H1 (cell line): ENCODE data around the gene MMP17. TPM values are rescaled to one million over a fixed set of nuclear protein-coding genes. Genes with fewer than 3 reads are reported as not detected.

Source experiments
- CTCF ChIA-PET: fragments of 300-600 bp; sonication (Branson Sonifier 250); formaldehyde crosslinking; loops from one replicate; lab custom pipeline; 2021; ENCODE audit not compliant: partially characterized antibody; lab: Charles Lee
- POLR2A ChIA-PET: fragments of 300-600 bp; sonication (Branson Sonifier 250); formaldehyde crosslinking; loops from one replicate; lab custom pipeline; 2021; ENCODE audit warnings: inconsistent platforms; ENCODE audit not compliant: partially characterized antibody; lab: Charles Lee
- DNase-seq, 2 experiments: peaks; one replicate each; pipeline versions ENCODE4 v3.0.0 to v3.0.0-alpha.2; 2010 to 2022; ENCODE audit warnings: low spot score in 2 of 2, low read depth in 1 of 2, mixed read lengths in 1 of 2
- FAIRE-seq: peaks from 2 replicates; lab custom pipeline; 2011; peaks lifted over from hg19 to GRCh38; lab: Jason Lieb, UNC
- H2AFZ ChIP-seq: 2 replicates; pipeline ENCODE4 v1.8.1; 2012; ENCODE audit warnings: low read length, inconsistent platforms
- H2AK5ac ChIP-seq: 2 replicates; pipeline ENCODE4 v1.6.1; 2013; ENCODE audit warnings: low read depth, low read length
- H2BK120ac ChIP-seq: replicated peaks from 2 replicates; pipeline ENCODE3; 2013; ENCODE audit warnings: low read depth, low read length, inconsistent platforms
- H2BK12ac ChIP-seq: 2 replicates; pipeline ENCODE4 v1.6.1; 2013; ENCODE audit warnings: low read depth, low read length
- H2BK15ac ChIP-seq: 2 replicates; pipeline ENCODE4 v1.6.1; 2013; ENCODE audit warnings: low read length
- H2BK20ac ChIP-seq: 2 replicates; pipeline ENCODE4 v1.6.1; 2013; ENCODE audit warnings: low read length
- H2BK5ac ChIP-seq: 2 replicates; pipeline ENCODE4 v1.6.1; 2013; ENCODE audit warnings: low read depth, low read length
- H3K14ac ChIP-seq: 2 replicates; pipeline ENCODE4 v1.6.1; 2013; ENCODE audit warnings: inconsistent platforms; ENCODE audit not compliant: insufficient read length
- H3K18ac ChIP-seq: 2 replicates; pipeline ENCODE4 v1.6.1; 2013; ENCODE audit warnings: low read length; ENCODE audit errors: extremely low read depth
- H3K23ac ChIP-seq: 2 replicates; pipeline ENCODE4 v1.6.1; 2013; ENCODE audit warnings: inconsistent platforms; ENCODE audit not compliant: insufficient read length
- H3K23me2 ChIP-seq: 2 replicates; pipeline ENCODE4 v1.6.1; 2013; ENCODE audit warnings: low read depth, low read length
- H3K27ac ChIP-seq: 2 replicates; pipeline ENCODE4 v1.6.1; 2011; ENCODE audit warnings: low read depth, low read length, inconsistent platforms
- H3K27me3 ChIP-seq, 4 experiments: replicated peaks in 1 of 4; 1 replicate in 1 of 4; 2 replicates in 3 of 4; pipeline versions ENCODE4 v1.6.1 to v1.8.1; 2011 to 2013; ENCODE audit warnings: low read length in 3 of 4, mild to moderate bottlenecking in 3 of 4, inconsistent platforms in 2 of 4, mixed read lengths in 2 of 4, moderate library complexity in 1 of 4; ENCODE audit not compliant: control insufficient read depth in 3 of 4, insufficient read depth in 3 of 4; ENCODE audit errors: extremely low read depth in 1 of 4
- H3K36me3 ChIP-seq, 4 experiments: 2 replicates each; pipeline versions ENCODE4 v1.6.1 to v1.8.1; 2011 to 2013; ENCODE audit warnings: mild to moderate bottlenecking in 4 of 4, low read length in 3 of 4, moderate library complexity in 2 of 4, control low read depth in 1 of 4, inconsistent platforms in 1 of 4; ENCODE audit not compliant: insufficient read depth in 4 of 4, control insufficient read depth in 2 of 4
- H3K4ac ChIP-seq: replicated peaks from 2 replicates; pipeline ENCODE3; 2013; ENCODE audit warnings: low read length, low read depth, mixed read lengths, inconsistent platforms; ENCODE audit not compliant: insufficient read length
- H3K4me1 ChIP-seq, 4 experiments: replicated peaks in 1 of 4; 1 replicate in 1 of 4; 2 replicates in 3 of 4; pipeline versions ENCODE4 v1.6.1 to v1.8.1; 2011 to 2013; ENCODE audit warnings: low read length in 3 of 4, inconsistent platforms in 2 of 4, mixed read lengths in 1 of 4; ENCODE audit not compliant: insufficient read depth in 4 of 4, control insufficient read depth in 3 of 4
- H3K4me2 ChIP-seq, 2 experiments: 2 replicates each; pipeline versions ENCODE4 v1.6.1 to v1.8.1; 2011 to 2013; ENCODE audit warnings: low read depth in 2 of 2, low read length in 2 of 2, control low read depth in 1 of 2, inconsistent platforms in 1 of 2, mild to moderate bottlenecking in 1 of 2; ENCODE audit not compliant: insufficient read depth in 1 of 2
- H3K4me3 ChIP-seq, 4 experiments: fragments of 200-600, 300-600 bp in 1 of 4; sonication (generic), shearing (Covaris generic), sonication (Bioruptor Twin) in 1 of 4; 2 replicates each; pipeline versions ENCODE4 v1.5.1 to v1.8.1; 2011 to 2016; ENCODE audit warnings: low read length in 4 of 4, low read depth in 3 of 4, control low read depth in 2 of 4, inconsistent platforms in 2 of 4, mild to moderate bottlenecking in 2 of 4, mixed read lengths in 1 of 4, moderate library complexity in 1 of 4; ENCODE audit not compliant: insufficient read depth in 2 of 4; ENCODE audit errors: extremely low read depth in 1 of 4
- H3K56ac ChIP-seq: replicated peaks from 2 replicates; pipeline ENCODE3; 2013; ENCODE audit warnings: low read depth, mild to moderate bottlenecking, mixed read lengths, low read length, inconsistent platforms; ENCODE audit not compliant: insufficient read length
- H3K79me1 ChIP-seq: 2 replicates; pipeline ENCODE4 v1.6.1; 2013; ENCODE audit warnings: low read depth, low read length, control low read depth
- H3K79me2 ChIP-seq, 2 experiments: 2 replicates each; pipeline versions ENCODE4 v1.6.1 to v1.8.1; 2012 to 2013; ENCODE audit warnings: low read length in 2 of 2, mild to moderate bottlenecking in 2 of 2, inconsistent platforms in 1 of 2; ENCODE audit not compliant: insufficient read depth in 2 of 2, control insufficient read depth in 1 of 2
- H3K9ac ChIP-seq, 4 experiments: replicated peaks in 1 of 4; 1 replicate in 1 of 4; 2 replicates in 3 of 4; pipeline versions ENCODE4 v1.6.1 to v1.8.1; 2011 to 2013; ENCODE audit warnings: low read depth in 3 of 4, low read length in 3 of 4, control low read depth in 2 of 4, mild to moderate bottlenecking in 2 of 4, moderate library complexity in 2 of 4, inconsistent platforms in 1 of 4; ENCODE audit errors: extremely low read depth in 1 of 4
- H3K9me3 ChIP-seq, 2 experiments: 2 replicates each; pipeline versions ENCODE4 v1.6.1 to v1.8.1; 2012 to 2013; ENCODE audit warnings: mild to moderate bottlenecking in 2 of 2, moderate library complexity in 2 of 2, control low read depth in 1 of 2, inconsistent platforms in 1 of 2, low read depth in 1 of 2, low read length in 1 of 2, mixed read lengths in 1 of 2; ENCODE audit not compliant: insufficient read depth in 2 of 2
- H4K20me1 ChIP-seq, 2 experiments: replicated peaks in 1 of 2; 2 replicates each; pipeline versions ENCODE3 to v1.8.1; 2011 to 2013; ENCODE audit warnings: inconsistent platforms in 2 of 2, low read length in 2 of 2, mild to moderate bottlenecking in 1 of 2; ENCODE audit not compliant: insufficient read depth in 2 of 2, control insufficient read depth in 1 of 2
- H4K5ac ChIP-seq: 2 replicates; pipeline ENCODE4 v1.6.1; 2013; ENCODE audit warnings: low read length, low read depth, mixed read lengths, inconsistent platforms; ENCODE audit not compliant: insufficient read length
- H4K8ac ChIP-seq: 2 replicates; pipeline ENCODE4 v1.8.0; 2013; ENCODE audit warnings: mild to moderate bottlenecking, moderate library complexity, low read length, inconsistent platforms; ENCODE audit not compliant: insufficient read depth; ENCODE audit errors: extremely low read depth
- H4K91ac ChIP-seq: replicated peaks from 2 replicates; pipeline ENCODE3; 2013; ENCODE audit warnings: low read length, mixed read lengths, inconsistent platforms; ENCODE audit not compliant: insufficient read length
- KDM1A ChIP-seq: fragments of 200-600, 300-600 bp; sonication (generic); IDR thresholded peaks from 2 replicates; pipeline ENCODE4 v1.7.1; 2016; ENCODE audit warnings: mild to moderate bottlenecking, low read length, borderline replicate concordance
- SIRT6 ChIP-seq: IDR thresholded peaks from one replicate; pipeline ENCODE4 v1.7.1; 2012; ENCODE audit warnings: low read length, inconsistent platforms
- WGBS, 2 experiments: shearing (Covaris generic) in 1 of 2; methylation state at CpG; one replicate each; pipeline versions ENCODE4 v1.1.6 to v1.1.7; 2013 to 2015; ENCODE audit warnings: low lambda C conversion rate in 2 of 2, mixed read lengths in 2 of 2, inconsistent platforms in 1 of 2, low coverage in 1 of 2, missing lambda C conversion rate in 1 of 2; ENCODE audit not compliant: insufficient replicate concordance in 2 of 2, insufficient coverage in 1 of 2, insufficient read length in 1 of 2; ENCODE audit errors: extremely low coverage in 1 of 2, missing lambda C conversion rate in 1 of 2; 5-methylcytosine and 5-hydroxymethylcytosine counted together
- polyA plus RNA-seq, 7 experiments: library from polyadenylated mRNA; depleted of rRNA in 3 of 7; stranded (reverse) in 5 of 7; unstranded in 2 of 7; fragments of >200 nt in 5 of 7; fragments of 200-250 nt in 2 of 7; gene quantifications; 1 replicate in 5 of 7; 2 replicates in 1 of 7; 4 replicates in 1 of 7; pipeline versions ENCODE4 v1.2.1 to v1.2.3, GENCODE V29; 2011 to 2013; ENCODE audit warnings: missing spikeins in 2 of 7, mixed read lengths in 2 of 7
- total RNA-seq: library from RNA; stranded (reverse); fragmentation: NEBNext Ultra II Directional; extraction: Animal tissue kit (Norgen Biotek cat#: 25700); gene quantifications from 2 replicates; pipeline ENCODE4 v1.2.1, GENCODE V29; 2021

Gene MMP17
- total and polyA plus RNA-seq, 2 of the 8 experiments (the other 6 are each of a cell fraction or from before 2014, with no cell fraction given), result 41.3 to 53.8 TPM

DNA sequence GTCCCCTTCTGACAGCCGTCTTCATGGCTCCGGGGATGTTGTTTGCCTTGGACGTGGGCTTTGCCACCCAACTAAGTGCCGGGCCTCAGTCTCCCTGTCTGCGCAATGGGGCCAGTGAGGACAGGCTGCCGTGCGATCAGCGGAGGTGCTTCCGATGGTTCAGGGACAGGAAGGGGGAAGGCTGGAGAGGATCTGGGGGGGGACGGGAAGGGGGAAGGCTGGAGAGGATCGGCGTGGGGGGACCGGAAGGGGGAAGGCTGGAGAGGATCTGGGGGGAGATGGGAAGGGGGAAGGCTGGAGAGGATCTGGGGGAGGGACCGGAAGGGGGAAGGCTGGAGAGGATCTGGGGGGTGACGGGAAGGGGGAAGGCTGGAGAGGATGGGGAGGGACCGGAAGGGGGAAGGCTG, 3.4 kb downstream of the MMP17 start:
- Histone ChIP-seq H2AFZ (no peak overlapping the region), H4K8ac (no peak overlapping the region), H3K27me3 (peaks cover 2 to 17% (median 13%) of the 10 kb centered on the region in 4 experiments; a peak in 6 of 7 replicates), H3K4ac (no peak overlapping the region), H3K56ac (no peak overlapping the region), H3K79me2 (peaks cover 0 to 30% of the 10 kb centered on the region in 2 experiments; a peak in 2 of 4 replicates), H2BK12ac (no peak overlapping the region), H4K20me1 (peaks cover 7 to 28% of the 10 kb centered on the region in 2 experiments), H3K79me1 (peaks cover 4% of the 10 kb centered on the region; the same call in 1 of the 2 replicates), H2BK120ac (no peak overlapping the region), H3K9ac (no peak overlapping the region), H3K4me2 (peak overlapping the region in 1 of 2 experiments; percentile 57; a peak in 1 of 4 replicates), H2BK15ac (no peak overlapping the region), H2BK5ac (no peak overlapping the region), H3K36me3 (no peaks in the 10 kb centered on the region; a peak in 1 of 8 replicates), H3K23ac (no peak overlapping the region), H4K91ac (no peak overlapping the region), H3K4me3 (no peak overlapping the region), H3K18ac (no peak overlapping the region), H3K27ac (no peak overlapping the region), H4K5ac (no peak overlapping the region), H2BK20ac (no peak overlapping the region), H3K4me1 (peaks cover 0 to 25% (median 15%) of the 10 kb centered on the region in 4 experiments; a peak in 6 of 7 replicates), H2AK5ac (no peak overlapping the region), H3K9me3 (no peaks in the 10 kb centered on the region), H3K14ac (no peak overlapping the region), H3K23me2 (peaks cover 16% of the 10 kb centered on the region; the same call in 1 of the 2 replicates)
- WGBS, 2 experiments, result 90% methylated on average over 5 of the region's 16 CpGs; no CpG with 5 or more reads in 1 of the 2 experiments
- TF ChIP-seq SIRT6 (no peak), KDM1A (peak; percentile 22; the same call in 1 of the 2 replicates)
- CTCF ChIA-PET, result interaction anchor here (0.6 to 1.1 kb wide), 3 partner anchors 22 to 37 kb away, joined by 3 read pairs; no protein-coding TSS in a partner anchor
- DNase-seq (no peak), FAIRE-seq (no peak)
- POLR2A ChIA-PET, result interaction anchor here (1.1 kb wide), 2 partner anchors 11 to 36 kb away, joined by 3 read pairs; no protein-coding TSS in a partner anchor
